DMS153 (cell line): ENCODE results near the gene RNF207.
A peak's percentile ranks its signal among the peaks of the same experiment; 100 is the strongest.

ENCODE experiments used
- DNase-seq: peaks from one replicate; lab custom pipeline; 2025; lab: John Stamatoyannopoulos, UW

The RNF207 gene, protein sequence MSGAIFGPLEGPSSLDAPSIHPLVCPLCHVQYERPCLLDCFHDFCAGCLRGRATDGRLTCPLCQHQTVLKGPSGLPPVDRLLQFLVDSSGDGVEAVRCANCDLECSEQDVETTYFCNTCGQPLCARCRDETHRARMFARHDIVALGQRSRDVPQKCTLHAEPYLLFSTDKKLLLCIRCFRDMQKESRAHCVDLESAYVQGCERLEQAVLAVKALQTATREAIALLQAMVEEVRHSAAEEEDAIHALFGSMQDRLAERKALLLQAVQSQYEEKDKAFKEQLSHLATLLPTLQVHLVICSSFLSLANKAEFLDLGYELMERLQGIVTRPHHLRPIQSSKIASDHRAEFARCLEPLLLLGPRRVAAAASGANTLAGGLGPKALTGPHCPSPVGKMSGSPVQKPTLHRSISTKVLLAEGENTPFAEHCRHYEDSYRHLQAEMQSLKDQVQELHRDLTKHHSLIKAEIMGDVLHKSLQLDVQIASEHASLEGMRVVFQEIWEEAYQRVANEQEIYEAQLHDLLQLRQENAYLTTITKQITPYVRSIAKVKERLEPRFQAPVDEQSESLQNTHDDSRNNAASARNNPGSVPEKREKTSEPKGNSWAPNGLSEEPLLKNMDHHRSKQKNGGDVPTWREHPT

DNA sequence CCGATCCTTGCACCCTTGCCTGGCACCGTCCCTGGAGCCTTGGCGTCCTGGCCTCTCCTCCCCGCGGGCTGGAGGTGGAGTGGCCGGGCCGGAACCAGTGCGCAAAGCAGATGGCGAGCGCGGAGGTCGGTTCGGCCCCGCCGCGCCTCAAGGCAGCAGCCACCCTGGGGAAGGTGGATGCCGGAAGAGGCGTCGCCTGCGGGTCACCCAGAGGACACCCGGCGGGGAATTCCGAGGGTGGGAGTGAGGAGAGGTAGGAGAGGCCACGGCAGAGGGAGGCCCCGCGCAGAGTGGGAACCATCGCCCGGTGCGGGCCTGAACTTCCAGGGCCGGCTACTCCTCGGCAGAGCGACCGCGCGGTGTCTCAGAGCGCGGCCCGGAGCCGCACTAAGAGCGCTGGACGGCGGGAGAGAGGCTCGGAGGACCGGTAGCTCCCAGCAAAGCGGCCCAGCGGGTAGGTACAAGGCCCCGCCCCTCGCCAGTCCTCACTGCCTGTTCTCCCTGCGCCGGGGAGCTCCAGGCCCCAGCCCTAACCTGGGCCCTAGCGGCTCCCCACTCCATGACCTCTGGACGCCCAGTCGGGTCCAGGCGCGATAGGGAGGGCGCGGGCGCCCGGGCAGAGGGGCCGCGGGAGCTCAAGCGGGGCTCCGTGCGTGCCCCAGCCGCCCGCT lies at the start of gene RNF207:
TSS of gene RNF207 (plus strand) at position 271 of the 671 bp plus-strand sequence. CDS start 417 bp downstream, outside the sequence.
- no peak for DNase-seq

DNA sequence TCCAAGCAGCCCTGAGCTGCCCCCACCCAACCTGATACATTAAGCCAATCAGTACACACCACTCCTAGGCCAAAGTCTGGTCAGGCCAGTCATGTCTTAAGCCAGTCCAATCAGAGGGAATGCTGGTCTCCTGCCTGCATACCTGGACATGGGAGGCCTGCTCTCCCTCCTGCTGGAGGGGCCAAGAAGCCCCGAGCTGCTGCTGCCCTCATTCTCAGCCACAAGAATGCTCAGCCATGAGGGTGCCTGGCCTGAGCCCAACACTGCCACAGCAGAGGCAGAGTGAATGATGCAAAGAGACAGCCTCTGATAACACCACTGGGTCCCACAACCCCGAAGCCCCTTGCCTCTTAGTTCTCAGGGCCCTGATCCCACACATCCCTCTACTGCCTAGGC lies 48.8 kb upstream of the RNF207 start:
- no peak for DNase-seq

DNA sequence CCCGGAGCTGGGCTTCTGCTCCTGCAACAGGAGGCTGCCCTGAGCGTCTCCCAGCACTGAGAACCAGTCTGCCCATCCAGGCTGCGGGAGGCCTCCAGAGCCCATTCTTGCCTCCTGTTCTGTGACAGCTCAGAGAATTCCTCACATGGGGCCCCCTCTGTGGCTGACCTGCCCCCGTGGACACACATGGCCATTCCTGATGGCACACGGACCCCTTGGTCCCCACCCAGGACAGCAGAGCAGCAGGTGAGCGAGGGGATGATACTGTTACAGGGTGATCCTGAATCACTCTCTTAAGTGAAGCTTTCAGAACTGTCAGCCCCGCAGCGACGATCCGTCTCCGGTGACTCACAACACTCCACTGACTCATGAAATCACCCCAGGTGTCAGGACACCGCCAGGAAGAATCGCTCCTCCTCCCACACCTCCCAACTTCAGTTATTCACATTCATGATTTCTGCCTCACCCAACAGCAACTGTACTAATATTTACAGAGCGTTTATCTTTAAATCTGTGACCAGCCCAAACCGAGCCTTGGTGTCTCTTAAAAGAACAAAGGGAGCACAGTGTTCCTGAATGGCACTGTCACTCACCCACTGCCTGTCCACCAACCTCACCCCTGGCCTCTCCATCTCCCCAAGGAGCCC lies 48.3 kb upstream of the RNF207 start:
- DNase-seq = peak; percentile 79

GRCh38 chr1:6158181-6158580 lies 47.7 kb upstream of the RNF207 start:
- DNase-seq = no peak

DNA sequence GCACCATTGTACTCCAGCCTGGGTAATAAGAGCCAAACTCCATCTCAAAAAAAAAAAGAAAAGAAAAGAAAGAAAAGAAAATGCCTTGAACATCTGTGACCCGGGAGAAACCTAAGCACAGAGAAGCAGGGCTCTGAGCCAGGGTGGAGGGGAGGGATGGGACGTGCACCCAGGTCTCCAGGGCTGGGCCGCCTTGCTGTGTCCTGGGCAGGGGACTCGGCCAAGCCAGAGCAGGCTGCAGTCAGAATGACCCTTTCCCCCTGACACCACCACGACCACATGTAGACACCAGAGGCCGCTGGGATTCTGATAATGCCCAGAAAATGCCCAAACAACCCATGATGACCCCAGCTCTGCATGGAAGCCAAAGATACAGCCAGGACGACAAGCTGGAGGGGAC lies 43.6 kb upstream of the RNF207 start:
- no peak for DNase-seq

DNA sequence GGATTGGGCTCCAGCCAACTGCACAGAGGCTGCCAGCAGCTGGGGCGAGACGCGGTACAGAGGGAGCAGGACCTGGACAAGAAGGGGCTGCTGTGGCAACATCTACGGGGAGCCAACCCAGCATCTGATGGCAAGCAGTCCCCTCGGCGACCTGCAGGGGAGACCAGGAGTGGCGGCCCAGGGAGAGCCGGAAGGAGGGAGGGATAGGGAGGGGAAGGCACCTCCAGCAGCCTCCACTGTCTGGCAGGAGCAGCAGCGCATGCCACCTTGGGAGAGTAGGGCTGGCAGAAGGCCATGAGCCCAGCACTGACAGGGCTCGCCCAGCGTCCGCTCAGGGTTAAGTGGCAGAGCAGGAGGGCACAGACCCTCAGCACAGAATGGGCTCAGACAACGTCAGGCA lies 43.1 kb upstream of the RNF207 start:
- DNase-seq = peak; percentile 63

GRCh38 chr1:6163191-6163972 lies 42.5 kb upstream of the RNF207 start:
- DNase-seq = no peak

- no peak for DNase-seq
Observed at GRCh38 chr1:6163973-6164617, 41.8 kb upstream of the RNF207 start.

- DNase-seq = no peak
Observed at GRCh38 chr1:6165027-6165426, 40.9 kb upstream of the RNF207 start.

- DNase-seq = no peak
Observed at GRCh38 chr1:6165441-6165985, 40.4 kb upstream of the RNF207 start.

DNA sequence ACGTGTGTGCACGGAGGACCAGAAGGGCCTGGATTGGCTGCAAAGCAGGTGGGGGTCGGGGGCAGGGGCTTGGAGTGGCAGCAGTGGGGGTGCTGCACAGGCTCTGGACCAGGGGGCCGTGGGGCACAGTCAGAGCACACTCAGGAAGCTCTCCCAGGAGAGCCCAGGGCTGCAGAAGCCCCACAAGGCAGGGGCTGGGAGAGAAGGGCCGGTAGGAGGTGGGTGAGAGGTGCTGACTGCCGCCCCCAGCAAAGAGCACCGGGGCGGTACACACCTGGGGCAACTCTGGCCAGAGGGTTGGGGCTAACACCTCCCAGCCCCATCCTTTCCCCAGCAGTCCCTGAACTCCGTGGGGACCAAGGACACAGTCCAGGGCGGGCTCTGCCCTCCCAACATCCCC lies 39.7 kb upstream of the RNF207 start:
- DNase-seq = no peak

DNA sequence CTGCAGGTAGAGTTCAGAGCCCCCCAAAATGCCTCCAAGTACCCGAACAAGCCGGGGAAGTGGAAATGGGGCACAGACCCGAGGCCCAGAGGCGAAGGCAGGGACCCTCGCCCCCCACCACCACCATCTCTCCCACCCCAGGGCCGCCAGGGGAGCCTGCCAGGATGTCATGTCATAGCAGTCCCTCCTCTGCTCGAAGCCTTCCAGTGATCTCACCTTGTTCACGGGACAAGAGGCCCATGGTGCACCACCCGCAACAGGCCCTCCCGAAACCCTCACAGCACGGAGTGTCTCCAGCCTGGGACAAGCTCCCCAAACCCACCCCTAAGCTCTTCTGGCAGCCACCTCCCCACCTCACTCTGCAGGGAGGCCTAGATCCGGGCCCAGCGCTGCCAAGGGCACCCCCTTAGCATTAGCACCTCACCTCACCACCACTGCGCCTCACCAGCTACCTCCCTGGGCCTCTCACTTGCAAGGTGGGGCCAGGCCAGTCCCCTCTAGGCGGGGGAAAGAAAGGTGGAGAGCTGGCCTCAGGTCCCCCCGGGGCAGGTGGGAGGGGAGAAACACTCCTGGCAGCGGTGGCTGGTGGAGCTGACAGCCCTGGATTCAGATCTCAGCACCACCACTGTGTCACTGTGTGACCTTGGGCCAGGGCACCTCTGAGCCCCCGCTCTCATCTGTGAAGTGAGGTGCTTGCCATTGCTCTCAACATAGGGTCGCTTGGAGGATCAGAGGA lies 39.1 kb upstream of the RNF207 start:
- DNase-seq = no peak

DNA sequence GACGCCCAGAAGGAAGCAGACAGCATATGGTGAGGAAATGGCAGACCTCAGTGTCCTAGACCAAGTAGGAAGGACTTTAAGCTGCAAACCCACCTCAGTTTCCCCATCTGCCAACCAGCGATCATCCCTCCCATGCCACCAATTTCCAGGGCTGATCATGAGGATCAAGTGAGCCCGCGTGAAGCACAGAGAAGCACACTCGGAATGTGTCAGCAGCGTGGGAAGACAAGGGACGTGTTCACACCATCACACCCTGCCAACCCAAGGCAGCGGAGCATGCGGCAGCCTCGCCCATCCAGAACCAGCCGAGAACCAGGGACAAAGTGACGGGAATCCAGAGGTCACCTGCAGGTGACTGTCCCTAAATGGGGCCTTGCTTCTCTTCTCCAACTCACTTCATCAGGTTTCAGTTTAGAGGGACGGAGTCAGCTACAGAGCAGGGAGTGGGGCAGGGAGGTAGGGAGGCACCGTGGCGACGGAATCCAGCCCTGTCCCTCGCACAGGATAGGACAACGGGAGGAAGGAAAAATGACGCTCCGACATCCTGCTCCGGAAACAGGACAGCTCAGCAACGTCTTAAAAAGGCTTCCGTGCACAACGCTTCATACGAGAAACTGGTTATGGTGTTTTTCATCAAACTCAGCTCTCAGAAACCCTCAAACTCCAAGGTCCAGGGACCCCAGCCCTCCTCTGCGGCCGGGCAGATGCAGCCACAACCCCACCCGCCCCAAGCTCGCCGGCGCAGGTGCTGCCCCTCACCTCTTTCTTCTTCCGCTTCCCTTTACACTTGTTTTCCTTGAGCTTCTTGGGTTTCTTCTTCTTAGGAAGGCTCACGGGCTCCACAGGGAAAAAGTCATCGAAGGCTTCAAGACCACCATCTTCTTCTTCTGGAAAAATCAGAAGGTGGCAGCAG lies 38.3 kb upstream of the RNF207 start:
- no peak for DNase-seq

DNA sequence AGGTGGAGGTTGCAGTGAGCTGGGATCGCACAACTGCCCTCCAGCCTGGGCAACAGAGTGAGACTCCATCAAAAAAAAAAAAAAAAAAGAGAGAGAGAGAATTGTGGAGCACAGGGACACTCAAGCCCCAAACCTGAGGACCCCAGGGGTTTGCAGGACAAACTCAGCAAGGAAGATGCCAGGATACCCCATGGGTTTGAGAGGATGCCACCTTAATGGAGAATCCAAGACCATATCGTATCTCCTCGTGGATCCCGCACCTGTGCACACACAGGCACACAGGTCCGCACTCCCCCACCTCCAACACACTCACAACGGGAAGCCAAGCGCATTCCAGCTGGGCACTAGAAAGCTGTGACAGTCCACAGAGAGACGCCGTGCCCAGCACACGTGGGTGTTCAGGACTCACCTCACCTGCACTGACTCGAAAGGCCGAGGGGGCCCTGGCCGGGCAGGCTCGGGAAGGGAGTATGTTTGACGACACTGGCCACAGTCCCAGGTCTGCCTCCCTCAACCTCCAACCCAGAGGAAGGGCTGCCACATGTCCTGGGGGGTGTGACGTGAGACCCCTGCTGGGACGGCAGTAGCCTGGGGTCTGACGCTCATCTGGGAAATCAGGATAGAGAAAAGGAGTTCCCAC lies 36.9 kb upstream of the RNF207 start:
- DNase-seq = no peak

DNA sequence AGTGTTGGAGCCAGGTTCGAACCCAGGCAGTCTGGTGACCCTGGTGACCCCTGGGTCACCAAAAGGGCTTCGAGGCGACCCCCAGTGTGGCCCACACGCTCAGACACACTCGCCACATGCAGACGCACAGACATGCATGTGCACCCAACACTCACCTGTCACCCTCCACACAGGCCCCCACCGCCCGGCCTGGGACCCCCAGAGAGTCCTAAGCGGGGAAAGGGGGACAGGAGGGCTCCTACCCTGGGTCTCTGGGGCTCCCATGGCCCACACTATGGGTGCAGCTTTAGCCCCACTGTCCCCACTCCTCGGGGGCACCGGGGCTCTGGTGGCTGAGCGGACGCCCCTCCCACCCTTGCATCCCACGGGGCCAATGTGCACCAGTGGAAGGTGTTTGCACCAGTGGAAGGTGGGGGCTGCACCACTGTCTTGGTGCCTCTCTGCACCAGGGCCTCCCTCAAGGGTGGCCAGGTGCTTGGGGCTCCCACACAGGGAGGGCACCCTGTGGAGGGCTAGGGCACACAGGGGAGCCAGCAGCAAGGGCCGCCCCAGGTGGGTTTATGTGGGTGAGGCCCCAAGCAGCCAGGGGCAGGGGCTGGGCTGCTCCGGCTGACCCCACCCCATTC lies 35.7 kb upstream of the RNF207 start:
- DNase-seq = no peak

GRCh38 chr1:6170742-6171201 lies 35.1 kb upstream of the RNF207 start:
- no peak for DNase-seq

DNA sequence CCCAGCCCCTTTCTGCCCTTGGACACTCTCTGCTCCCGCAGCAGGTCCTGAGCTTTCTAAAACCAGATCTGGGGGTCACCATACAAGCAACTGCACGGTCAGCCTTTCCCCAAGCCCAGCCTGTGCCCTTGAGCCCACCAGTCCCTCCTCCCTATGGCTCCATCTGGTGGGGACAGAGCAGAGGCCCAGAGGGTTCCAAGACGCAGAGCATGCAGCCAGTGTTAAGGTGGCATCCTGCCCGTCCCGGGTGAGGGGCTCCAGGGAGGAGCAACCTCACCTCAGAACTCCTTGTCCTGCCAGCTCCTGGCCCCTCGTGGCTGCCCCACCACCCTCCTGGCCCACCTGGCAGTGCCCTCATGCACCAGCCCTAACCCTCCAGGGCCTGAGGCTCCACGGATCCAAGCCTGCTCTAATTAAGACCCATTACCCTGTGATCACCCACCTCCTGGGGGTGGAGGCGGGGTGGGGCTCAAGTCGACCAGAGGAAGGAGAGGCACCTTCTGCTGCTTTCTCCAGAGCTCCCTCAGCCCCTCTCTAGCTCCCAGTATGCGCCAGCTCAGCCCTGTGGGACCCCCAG lies 34.3 kb upstream of the RNF207 start:
- no peak for DNase-seq

GRCh38 chr1:6172549-6172948 lies 33.4 kb upstream of the RNF207 start:
- no peak for DNase-seq
